Stimulated activated CD4-positive, alpha-beta T cell treated with anti-CD3 and anti-CD28 coated beads, Interleukin-15, amount 100 ng/mL, for 24 hours (primary cell): Measurements from ENCODE around the gene EVPLL.
"Not testable (repeated sequence)": the region's sequence is repeated elsewhere in the genome, so short reads cannot be mapped to it uniquely, and the experiment has no call there.

Experiments used
- DNase-seq: peaks from one replicate; pipeline ENCODE4 v3.0.0-alpha.2; 2020

The EVPLL gene

DNA sequence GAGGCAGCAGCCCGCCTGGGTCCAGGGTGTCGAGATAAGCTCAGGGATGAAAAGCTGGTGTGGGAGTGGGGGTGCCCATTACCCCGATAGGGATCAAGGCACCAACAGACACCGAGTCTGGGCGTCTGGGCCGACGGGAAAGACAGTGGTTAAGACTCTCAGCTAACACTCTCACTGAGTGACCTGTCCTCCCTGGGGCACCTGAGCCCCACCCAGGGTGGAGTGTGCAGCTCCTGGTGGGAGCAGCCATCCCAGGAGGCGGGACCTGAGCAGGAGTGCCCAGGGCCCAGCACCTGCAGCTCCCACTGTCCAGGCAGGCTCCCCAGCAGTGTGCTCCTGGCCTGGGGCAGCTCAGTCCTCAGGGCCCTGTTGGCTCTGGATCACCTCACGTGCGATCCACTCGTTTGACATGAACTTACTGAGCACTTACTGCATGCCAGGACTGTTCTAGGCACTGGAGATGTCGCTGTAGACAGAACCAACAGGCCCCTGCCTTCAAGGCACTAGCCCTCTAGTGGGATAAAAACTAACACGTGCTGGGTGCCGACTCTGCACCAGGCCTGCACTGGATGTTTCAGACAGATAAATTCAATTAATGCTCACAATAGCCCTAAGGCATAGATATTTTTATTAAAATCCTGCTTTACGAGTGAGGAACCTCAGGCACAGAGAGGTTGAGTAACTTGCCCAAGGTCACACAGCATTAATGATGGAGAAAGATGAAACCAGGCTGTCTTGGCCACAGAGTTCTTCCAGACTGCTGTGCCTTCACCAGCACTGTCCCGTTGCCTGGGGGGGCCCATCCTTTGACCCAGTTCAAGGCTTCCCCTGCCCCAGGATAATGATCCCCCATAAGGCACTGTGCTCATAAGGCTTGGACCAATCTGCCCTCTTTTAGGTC is 1.9 kb downstream of the EVPLL start:
- no peak for DNase-seq

DNA sequence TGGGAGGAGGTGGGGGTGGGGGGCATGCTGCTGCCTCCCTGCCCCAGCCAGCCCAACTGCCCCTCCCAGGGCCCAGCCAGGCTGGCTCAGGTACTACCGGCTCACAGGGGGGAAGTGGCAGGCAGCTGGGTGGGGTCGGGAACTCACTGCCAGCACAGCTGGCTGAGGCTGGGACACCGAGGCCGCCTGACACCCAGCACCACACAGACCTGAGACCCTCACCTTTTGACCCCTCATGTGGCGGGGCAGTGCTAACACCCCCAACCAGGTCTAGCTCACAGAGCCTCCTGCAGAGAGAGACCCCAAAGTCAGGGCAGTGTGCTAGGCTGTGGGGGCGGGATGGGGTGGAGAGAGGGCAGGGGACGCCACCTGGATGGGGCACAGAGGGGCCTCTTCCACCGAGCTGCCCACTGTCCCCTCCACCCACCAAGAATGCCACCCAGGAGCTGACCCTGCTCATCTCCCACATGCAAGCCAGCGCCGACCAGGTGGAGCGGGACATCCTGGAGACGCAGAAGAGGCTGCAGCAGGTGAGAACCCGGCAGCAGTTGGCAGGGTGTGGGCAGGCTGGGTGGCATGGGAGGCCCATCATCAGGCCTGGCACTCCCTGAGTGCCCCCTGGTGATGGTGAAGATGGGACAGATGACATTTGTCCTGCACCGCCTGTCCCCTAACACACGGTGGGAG is 3.0 kb downstream of the EVPLL start:
- no peak for DNase-seq

DNA sequence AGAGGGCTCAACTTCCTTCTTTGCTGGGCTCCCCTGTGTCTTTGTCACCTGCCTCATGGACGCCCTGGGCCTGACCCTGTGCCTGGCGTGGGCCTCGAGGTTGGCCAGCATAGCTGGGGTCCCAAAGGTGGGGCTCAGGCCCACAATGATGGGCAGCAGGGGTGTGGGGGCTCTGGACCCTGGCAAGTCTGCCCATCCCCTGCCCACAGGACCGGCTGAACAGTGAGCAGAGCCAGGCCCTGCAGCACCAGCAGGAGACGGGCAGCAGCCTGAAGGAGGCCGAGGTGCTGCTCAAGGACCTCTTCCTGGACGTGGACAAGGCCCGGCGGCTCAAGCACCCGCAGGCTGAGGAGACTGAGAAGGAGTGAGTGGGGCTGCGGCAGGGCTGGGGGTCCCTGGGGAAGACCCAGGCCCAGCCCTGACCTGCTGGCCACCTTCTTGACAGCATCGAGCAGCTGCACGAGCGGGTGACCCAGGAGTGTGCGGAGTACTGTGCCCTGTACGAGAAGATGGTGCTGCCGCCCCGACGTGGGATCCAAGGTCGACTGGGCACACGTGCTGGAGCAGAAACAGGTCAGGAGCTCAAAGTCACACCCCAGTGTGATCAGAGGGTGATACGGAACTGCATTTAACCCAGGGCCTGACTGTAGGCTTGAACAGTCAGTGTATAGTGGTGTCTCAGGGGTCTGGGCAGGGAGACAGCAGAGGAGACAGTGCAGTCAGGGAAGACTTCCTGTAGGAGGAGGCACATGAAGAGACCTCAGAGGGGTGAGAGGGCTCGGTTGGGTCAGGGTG is 3.8 kb downstream of the EVPLL start:
- no peak for DNase-seq

DNA sequence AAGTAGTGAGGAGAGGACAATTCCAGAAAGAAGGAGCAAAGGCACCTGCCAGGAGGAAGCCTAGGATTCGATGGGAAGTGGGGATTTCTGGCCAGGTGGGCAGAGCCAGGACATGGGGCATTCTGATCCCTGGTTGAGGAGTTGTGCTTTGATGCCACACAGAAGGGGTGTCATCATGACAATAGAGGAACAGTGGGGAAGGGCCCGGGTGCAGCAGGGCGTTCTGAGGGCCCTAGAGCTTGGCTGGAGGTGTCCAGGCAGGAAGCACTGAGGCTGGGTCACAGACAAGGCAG is 4.3 kb downstream of the EVPLL start:
- no peak for DNase-seq

DNA sequence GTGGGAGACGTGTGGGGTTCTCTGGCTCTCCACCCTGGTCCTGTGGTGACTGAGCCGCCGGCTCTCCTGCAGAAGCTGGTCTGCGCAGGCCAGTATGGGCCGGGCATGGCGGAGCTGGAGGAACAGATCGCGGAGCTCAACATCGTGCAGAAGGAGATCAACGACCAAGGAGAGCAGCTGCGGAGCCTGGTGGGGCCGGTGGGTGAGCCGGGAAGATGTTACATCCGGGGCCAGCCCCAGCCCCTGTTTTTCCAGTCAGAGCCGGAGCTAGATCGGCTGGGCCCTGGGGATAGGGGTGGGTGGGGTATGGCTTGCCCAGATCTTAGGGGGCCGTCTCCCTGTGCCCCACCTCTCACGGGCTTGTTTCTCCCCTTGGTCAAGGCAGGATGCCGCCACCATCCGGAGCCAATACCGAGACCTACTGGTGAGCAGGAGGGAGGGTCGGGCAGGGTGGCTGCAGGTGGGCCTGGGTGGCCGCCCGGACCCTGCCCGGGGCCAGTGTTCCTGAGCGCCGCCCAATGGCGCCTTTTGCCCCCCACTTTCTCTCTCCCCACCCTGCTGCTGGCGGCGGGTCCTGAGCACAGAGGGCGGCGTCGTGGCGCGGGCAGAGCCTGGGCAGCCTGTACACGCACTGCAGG is 5.0 kb downstream of the EVPLL start:
- no peak for DNase-seq

DNA sequence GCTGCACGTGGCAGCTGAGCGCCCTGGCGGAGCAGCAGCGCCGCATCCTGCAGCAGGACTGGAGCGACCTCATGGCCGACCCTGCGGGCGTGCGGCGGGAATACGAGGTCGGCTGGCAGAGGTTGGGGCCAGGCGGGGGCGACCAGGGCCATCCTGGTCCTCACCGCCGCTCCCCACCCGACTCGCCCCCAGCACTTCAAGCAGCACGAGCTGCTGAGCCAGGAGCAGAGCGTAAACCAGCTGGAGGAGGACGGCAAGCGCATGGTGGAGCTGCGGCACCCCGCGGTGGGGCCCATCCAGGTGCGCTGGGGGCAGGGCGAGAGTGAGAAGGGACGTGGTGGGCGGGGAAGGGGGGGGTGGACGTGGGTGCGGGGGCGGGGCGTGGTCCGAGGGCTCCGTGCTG is 5.5 kb downstream of the EVPLL start:
- DNase-seq: peak; percentile 30

DNA sequence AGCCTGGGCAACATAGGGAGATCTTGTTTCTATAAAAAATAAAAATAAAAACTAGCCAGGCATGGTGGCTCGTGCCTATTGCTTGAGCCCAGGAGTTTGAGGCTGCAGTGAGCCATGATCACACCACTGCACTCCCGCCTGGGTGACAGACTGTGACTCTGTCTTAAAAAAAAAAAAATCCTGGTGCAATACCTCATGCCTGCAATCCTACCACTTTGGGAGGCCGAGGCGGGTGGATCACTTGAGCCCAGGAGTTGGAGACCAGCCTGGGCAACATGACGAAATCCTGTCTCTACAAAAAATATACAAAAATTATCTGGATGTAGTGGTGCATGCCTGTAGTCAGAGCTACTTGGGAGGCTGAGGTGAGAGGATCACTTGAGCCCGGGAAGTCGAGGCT is 6.7 kb downstream of the EVPLL start:
- DNase-seq: not testable (repeated sequence)

DNA sequence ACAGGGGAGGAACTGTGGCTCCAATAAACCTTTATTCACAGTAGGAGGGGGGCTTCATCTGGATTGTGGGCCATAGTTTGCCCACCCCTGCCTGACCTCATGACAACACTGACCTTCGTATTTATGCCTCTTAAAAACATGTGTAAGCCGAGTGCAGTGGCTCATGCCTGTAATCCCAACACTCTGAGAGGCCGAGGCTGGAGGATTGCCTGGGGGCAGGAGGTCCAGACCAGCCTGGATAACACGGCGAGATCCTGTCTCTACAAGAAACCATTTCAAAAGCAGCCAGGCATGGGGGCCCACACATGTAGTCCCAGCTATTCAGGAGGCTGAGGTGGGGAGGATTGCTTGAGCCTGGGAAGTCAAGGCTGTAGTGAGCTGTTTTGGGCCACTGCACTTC is 10.0 kb downstream of the EVPLL start:
- DNase-seq: not testable (repeated sequence)

DNA sequence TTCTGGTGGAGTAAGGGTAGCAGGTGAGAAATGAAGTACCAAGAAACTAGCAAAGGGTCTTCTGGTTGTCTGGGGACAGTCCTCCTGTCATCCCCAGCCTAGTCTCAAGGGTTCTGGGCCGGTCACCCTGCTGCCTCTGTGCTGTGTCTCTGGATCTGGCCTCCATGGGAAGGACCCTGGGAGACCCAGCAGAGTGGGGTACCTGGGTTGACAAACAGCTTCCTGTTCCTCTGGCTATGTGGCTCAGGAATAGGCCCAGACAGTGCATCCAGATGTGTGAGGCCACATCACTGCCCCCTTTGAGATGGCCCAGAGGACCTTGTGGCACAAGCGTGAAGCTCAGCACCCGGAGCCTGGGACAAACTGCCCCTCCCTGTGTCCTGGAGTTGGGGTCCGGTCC is 10.7 kb downstream of the EVPLL start:
- not testable (repeated sequence) for DNase-seq

DNA sequence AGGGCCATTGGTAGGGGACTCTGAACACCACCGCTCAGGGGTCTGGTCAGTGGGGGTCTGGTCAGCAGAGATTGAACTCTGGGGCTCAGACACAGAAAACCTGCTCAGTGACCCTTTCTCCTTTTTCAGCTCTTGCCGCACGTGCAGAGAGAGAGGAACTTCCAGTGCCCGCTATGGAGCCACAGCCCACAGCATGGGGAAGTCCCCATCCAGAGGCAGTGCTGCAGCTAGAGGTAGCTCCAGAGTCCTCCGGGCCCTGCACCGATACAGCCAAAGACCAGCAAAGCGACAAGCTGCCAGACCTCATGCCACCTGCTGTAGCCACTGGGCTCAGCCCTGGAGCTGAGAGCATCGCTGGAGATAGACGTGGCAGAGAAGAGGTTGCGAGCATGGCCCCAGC is 11.2 kb downstream of the EVPLL start:
- not testable (repeated sequence) for DNase-seq

DNA sequence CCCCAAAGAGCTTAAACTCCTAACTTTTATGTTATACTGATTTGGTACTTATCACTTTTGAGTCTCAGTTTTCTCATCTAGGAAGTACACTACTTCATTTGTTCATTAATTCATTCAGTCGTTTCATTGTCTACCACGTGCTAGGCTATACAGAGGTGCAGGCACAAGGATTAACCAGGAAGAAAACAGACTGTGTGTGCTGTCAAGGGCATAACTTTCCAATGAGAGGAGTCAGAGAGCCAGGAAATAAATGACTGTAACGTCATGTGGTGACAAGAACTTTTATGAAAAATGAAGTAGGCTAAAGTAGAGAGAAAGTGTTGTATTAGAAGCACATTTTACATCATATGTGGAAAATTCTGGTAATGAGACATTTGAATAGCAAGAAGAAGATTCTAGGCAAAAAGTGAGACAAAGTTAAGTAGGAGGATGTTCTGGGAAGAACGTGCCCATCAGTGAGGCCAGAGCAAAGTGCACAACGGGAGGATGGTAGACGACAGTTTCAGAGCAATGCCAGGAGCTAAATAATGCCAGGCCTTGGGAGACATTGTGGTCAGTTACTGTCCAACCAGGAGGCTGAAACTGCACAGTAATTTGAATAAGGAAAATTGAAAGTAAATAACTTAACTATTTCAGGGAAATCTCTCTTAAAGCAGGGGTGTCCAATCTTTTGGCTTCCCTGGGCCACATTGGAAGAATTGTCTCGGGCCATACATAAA is 24.5 kb downstream of the EVPLL start:
- not testable (repeated sequence) for DNase-seq

DNA sequence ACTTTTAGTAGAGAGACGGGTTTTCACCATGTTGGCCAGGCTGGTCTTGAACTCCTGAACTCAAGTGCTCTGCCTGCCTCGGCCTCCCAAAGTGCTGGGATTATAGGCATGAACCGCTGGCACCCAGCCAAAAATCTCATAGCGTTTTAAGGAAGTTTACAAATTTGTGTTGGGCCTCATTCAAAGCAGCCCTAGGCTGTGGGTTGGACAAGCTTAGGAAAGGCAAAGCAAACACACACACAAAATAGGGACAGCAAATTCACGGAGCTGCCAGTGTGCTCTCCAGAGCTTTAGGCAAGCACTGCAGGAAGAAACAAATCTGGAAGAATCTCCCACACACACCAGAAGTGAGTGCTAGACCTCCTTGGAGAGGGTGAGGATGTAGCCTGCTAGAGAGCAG is 25.6 kb downstream of the EVPLL start:
- not testable (repeated sequence) for DNase-seq

DNA sequence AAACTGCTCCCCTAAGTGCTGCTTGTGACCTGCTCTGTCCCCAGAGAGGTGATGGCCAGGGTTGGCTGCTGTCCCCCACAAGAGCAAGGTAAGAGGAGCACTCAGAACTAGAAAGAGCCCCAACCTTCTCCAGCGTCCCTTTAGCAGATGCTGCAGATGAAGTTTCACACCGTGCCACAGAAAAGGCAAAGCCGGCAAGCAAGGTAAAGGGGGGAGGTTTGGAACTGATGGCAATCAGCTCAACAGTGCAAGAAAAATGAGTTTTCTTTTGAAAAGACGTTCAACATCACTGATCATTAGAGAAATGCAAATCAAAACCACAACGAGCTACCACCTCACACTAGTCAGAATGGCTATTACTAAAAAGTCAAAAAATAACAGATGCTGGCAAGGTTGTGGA is 26.0 kb downstream of the EVPLL start:
- DNase-seq: not testable (repeated sequence)

DNA sequence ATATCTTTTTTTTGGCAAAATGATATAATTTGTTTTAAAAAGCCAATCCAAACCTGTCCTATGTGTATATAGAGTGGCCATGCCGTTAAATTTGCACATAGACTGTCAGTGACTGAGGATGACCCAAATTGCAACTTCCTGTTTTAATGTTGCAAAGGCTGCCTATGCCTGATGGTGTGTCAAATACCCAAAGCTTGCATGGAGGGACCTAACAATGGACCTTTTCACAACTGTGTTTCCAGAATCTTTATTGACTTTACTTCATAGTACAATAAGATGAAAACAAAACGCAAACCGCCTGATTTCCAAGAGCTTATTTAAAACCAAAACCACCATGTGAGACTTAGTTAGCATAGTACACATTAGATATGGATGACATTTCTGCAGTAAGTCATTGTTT is 31.3 kb downstream of the EVPLL start:
- DNase-seq: not testable (repeated sequence)

DNA sequence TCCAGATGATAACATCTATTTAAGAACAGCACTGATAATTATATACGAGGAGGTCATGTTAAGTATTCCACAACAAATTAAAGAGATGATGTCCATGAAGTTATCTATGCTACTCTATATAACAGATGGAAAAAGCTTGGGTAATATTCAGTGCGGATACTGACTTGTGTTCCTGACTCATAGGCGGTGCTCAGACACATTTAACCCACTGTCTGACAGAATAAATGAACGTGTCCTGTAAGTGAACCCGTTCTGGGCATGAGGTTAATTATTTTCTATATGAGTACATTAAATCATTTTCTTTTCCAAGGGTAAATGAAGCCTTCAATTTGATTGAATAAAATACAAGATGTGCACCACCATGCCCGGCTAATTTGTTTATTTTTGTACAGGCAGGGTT is 31.7 kb downstream of the EVPLL start:
- not testable (repeated sequence) for DNase-seq

DNA sequence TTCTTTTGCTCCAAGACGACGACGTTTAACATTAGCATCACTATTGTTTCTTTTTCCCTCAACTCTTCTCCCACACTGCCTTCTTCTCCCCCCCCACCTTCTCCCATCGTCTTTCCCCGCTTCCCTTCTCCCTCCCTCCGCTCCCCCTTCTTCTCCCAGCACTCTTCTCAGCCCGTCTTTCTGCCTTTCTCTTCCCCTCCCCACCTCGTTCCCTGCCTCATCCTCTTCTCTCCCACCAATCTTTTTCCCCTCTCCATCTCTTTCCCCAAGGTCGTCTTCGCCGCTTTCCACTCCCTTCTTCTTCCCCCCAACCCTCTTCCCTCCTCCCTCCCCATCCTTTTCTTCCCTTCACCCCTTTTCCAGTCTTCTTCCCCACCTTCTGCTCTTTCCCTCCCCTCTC is 33.2 kb downstream of the EVPLL start:
- DNase-seq: not testable (repeated sequence)

DNA sequence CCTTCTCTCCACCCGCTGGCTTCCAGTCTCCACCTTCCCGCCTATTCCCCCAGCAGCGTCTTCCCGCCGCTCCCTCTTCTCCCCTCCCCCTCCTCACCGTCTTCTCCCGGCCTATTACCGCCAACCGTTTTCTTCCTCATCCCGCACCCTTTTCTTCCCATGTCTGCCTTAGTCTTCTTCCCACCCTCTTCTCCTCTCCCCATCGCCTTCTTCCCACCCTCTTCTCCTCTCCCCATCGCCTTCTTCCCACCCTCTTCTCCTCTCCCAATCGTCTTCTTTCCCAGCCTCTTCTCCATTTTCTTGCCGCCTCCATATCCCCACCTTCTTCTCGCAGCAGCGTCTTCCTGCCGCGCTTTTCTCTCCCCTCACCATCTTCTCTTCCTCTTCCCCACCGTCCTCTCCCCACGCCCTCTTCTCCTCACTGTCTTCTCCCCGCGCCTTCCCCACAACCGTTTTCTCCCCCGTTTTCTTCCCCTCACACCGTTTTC is 33.8 kb downstream of the EVPLL start:
- peak; percentile 42 for DNase-seq

DNA sequence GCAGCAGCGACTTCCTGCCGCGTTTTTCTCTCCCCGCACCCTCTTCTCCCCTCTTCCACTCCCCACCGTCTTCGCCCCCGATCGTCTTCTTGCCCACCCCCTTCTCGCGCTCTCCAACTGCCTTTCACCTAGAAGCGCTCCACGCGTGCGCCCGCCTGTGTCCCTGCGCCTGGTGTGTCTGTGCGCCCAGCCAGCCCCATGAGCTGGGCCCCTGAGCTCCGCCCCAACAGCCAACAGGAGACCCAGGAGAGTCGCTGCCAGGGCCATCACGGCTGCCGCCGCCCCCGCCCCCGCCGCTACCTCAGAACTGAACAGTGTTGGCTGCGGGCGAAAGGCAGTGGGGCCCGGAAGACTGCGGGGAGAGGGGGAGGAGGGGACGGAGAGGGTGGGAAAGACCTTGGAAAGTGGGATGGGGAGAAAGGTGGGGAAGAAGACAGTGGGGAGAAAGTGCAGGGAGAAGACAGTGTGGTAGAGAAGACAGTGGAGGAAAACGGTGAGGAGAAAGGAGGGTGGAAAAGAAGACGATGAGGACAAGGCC is 34.5 kb downstream of the EVPLL start:
- not testable (repeated sequence) for DNase-seq

DNA sequence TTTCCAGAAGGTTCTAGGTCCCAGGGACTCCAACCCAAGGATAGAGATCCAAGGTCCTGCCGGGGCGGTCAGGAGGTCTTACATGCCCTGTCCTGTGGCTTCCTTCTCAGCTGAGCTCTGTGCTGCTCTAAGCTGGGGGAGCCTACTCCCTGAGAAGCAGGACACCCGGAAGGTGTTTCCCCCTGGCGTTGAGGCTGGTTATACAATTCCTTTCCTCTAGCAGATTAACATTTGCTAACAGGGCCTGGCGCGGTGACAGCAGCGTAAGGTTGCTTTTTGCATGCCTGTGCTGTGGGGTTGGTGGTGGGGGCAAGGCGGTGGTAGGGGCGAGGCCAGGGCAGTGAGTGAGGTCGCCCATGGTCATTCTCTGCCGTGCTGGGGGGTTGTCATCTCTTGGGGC is 43.9 kb downstream of the EVPLL start:
- not testable (repeated sequence) for DNase-seq

DNA sequence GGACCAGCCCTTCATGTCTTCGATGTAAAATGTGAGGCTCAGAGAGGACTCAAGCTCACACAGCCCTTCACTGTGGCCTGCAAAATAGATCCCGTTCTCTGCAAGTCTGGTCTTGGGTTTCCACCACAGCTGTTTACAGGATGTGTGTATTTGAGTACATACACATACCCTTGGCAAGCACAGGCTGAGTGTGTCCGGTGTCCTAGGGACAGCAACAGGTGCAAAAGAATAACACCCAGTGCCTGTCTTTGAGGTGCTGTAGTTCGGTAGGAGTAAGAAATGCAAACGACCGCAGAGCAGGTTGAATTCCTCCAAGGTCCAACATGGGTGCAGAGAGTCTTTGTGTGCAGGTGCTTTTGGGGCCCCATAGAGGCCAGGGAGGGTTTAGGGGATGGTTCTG is 44.9 kb downstream of the EVPLL start:
- not testable (repeated sequence) for DNase-seq

DNA sequence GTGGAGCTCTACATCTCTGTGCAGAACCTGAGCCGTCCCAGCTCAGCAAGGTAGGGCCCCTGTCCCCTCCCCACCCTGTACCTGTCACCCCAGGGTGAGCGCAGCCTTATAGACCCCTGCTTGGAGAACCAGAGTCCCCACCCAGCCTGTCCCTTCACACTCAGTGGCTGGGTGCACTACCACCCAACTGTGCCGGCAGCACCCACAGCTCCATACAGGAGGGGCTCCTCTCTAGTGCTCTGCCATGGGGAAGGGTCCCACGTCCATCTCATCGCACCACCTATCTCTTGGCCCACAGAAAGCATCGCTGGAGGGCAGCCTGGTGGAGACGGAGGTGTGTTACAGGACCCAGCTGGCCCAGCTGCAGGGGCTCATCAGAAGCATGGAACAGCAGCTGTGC is 45.4 kb downstream of the EVPLL start:
- not testable (repeated sequence) for DNase-seq

DNA sequence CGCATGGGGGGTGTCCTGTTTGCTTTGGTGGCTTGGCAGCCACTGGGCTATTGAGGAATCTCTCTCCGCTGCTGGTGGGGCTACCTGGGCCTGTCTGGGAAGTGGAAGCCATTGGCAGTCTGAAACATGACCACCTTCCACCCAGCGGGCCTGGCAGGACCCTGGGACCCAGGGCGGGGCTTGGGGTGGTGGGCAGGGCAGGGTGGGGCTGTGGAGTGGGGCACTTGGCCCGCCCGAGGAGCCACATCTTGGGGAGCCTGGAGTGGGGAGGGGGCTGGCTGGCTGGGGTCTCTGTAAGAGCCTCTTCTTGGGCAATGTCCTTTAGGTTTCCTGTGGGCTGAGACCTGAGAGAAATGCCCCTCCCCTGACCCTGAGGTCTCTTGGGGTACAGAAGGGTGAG is 48.0 kb downstream of the EVPLL start:
- not testable (repeated sequence) for DNase-seq
